SK-N-SH (cell line): ENCODE results near the gene PSD2.

ENCODE experiments used
- CTCF ChIP-seq: fragments of 200-600 bp; sonication (generic); IDR thresholded peaks from 2 replicates; pipeline ENCODE4 v1.6.1; 2017; ENCODE audit warnings: antibody characterized with exemption, mild to moderate bottlenecking, moderate library complexity
- EZH2phosphoT487 ChIP-seq: fragments of 200-600 bp; sonication (generic); IDR thresholded peaks from 2 replicates; pipeline ENCODE4 v1.6.1; 2017; ENCODE audit warnings: low read depth, mixed run types, mild to moderate bottlenecking, antibody characterized with exemption, moderate library complexity, borderline replicate concordance
- FOXM1 ChIP-seq: IDR thresholded peaks from 2 replicates; pipeline ENCODE4 v1.4.0; 2012; ENCODE audit warnings: low read depth, mild to moderate bottlenecking
- GATA2 ChIP-seq: sonication (generic); formaldehyde crosslinking; IDR thresholded peaks from 2 replicates; pipeline ENCODE4 v1.5.0; 2020; ENCODE audit warnings: mild to moderate bottlenecking, missing genetic modification reagents
- JUND ChIP-seq: IDR thresholded peaks from 2 replicates; pipeline ENCODE4 v1.4.0; 2012
- MAX ChIP-seq: IDR thresholded peaks from 2 replicates; pipeline ENCODE4 v1.4.0; 2012; ENCODE audit warnings: low read depth
- NRF1 ChIP-seq: IDR thresholded peaks from 2 replicates; pipeline ENCODE4 v1.6.1; 2012; ENCODE audit warnings: low read depth, mild to moderate bottlenecking, low read length
- POLR2AphosphoS5 ChIP-seq: IDR thresholded peaks from 2 replicates; pipeline ENCODE4 v1.6.1; 2012; ENCODE audit warnings: low read depth, low read length
- SIN3A ChIP-seq: IDR thresholded peaks from 2 replicates; pipeline ENCODE4 v1.6.1; 2012; ENCODE audit warnings: low read depth, mild to moderate bottlenecking, low read length, moderate library complexity, borderline replicate concordance
- TAF1 ChIP-seq: IDR thresholded peaks from 2 replicates; pipeline ENCODE4 v1.6.1; 2012; ENCODE audit warnings: low read depth, mild to moderate bottlenecking, low read length, moderate library complexity, borderline replicate concordance
- TCF12 ChIP-seq: IDR thresholded peaks from 2 replicates; pipeline ENCODE4 v1.4.0; 2012
- USF2 ChIP-seq: fragments of 150-350 bp; IDR thresholded peaks from 2 replicates; pipeline ENCODE4 v1.6.1; 2017; ENCODE audit warnings: antibody characterized with exemption, low read length, low read depth, borderline replicate concordance

GRCh38 chr5:139748505-139748826, 47.1 kb upstream of the PSD2 start:
- no peak for TF ChIP-seq MAX
- no peak for TF ChIP-seq SIN3A
- no peak for TF ChIP-seq CTCF
- TF ChIP-seq USF2: no peak
- TF ChIP-seq POLR2AphosphoS5: no peak
- TF ChIP-seq GATA2: no peak
- no peak for TF ChIP-seq EZH2phosphoT487
- TF ChIP-seq NRF1: no peak
- TF ChIP-seq TAF1: no peak
- TF ChIP-seq FOXM1: no peak
- TF ChIP-seq JUND: no peak
- no peak for TF ChIP-seq TCF12
